ENCODE data around the gene RIMBP2. TPM values are rescaled to one million over a fixed set of nuclear protein-coding genes. Genes with fewer than 3 reads are reported as not detected.

The RIMBP2 gene
- total and polyA plus RNA-seq, 2 experiments from 2014 or later: 0.31 to 0.37 TPM

- no peaks in the 10 kb centered on the region for H3K4me1 ChIP-seq (ENCODE audit: insufficient read depth)
- H3K27ac ChIP-seq (ENCODE audit: low read depth): no peak overlapping the region
- no peak overlapping the region for H3K4me2 ChIP-seq
- no peak overlapping the region for H3K27ac Mint-ChIP-seq
- no peaks in the 10 kb centered on the region for H3K9me2 ChIP-seq (ENCODE audit: insufficient read depth)
- ATAC-seq (no peak), DNase-seq (ENCODE audit: low spot score) (no peak)
- H3K4me3 ChIP-seq: no peak overlapping the region
- no peaks in the 10 kb centered on the region; the same call in 2 of the 3 replicates for H3K4me1 Mint-ChIP-seq
- H3K27me3 Mint-ChIP-seq (ENCODE audit: insufficient read depth, low read depth, poor library complexity): peaks cover 5% of the 10 kb centered on the region
- H3K79me2 ChIP-seq (replicated peaks; ENCODE audit: insufficient read depth): no peaks in the 10 kb centered on the region
- H3K4me3 Mint-ChIP-seq: no peak overlapping the region
- no peaks in the 10 kb centered on the region for H3K27me3 ChIP-seq (ENCODE audit: insufficient read depth)
- H3K36me3 Mint-ChIP-seq (ENCODE audit: low read depth): peaks cover 32% of the 10 kb centered on the region
- no peaks in the 10 kb centered on the region for H3K36me3 ChIP-seq (ENCODE audit: insufficient read depth)
- no peaks in the 10 kb centered on the region for H4K20me1 ChIP-seq (replicated peaks; ENCODE audit: insufficient read depth)
- TF ChIP-seq ZNF114 (CRISPR knock-in tag; IDR thresholded peaks at IDR 0.05) (no peak), ZNF331 (CRISPR knock-in tag; IDR thresholded peaks at IDR 0.05; ENCODE audit: low read depth) (no peak), ZNF462 (CRISPR knock-in tag; IDR thresholded peaks at IDR 0.05) (no peak), EZH2phosphoT487 (IDR thresholded peaks at IDR 0.05; ENCODE audit: unreplicated experiment) (no peak), JUNB (IDR thresholded peaks at IDR 0.05; ENCODE audit: unreplicated experiment) (no peak), POLR2AphosphoS5 (IDR thresholded peaks at IDR 0.05; ENCODE audit: low read depth) (no peak), EZH2 (IDR thresholded peaks at IDR 0.05; ENCODE audit: low read depth, unreplicated experiment) (no peak), CTCF (conservative IDR thresholded peaks at IDR 0.05; ENCODE audit: low read depth in 2 of 2) (no peak), CREB1 (CRISPR knock-in tag; IDR thresholded peaks at IDR 0.05; ENCODE audit: low read depth) (no peak), STAT1 (IDR thresholded peaks at IDR 0.05; ENCODE audit: unreplicated experiment) (no peak), NANOG (IDR thresholded peaks at IDR 0.05; ENCODE audit: borderline replicate concordance) (no peak)
- TF ChIP-seq, protein P1, sequence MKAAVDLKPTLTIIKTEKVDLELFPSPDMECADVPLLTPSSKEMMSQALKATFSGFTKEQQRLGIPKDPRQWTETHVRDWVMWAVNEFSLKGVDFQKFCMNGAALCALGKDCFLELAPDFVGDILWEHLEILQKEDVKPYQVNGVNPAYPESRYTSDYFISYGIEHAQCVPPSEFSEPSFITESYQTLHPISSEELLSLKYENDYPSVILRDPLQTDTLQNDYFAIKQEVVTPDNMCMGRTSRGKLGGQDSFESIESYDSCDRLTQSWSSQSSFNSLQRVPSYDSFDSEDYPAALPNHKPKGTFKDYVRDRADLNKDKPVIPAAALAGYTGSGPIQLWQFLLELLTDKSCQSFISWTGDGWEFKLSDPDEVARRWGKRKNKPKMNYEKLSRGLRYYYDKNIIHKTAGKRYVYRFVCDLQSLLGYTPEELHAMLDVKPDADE (IDR thresholded peaks at IDR 0.05): no peak
- TF ChIP-seq, protein P2, sequence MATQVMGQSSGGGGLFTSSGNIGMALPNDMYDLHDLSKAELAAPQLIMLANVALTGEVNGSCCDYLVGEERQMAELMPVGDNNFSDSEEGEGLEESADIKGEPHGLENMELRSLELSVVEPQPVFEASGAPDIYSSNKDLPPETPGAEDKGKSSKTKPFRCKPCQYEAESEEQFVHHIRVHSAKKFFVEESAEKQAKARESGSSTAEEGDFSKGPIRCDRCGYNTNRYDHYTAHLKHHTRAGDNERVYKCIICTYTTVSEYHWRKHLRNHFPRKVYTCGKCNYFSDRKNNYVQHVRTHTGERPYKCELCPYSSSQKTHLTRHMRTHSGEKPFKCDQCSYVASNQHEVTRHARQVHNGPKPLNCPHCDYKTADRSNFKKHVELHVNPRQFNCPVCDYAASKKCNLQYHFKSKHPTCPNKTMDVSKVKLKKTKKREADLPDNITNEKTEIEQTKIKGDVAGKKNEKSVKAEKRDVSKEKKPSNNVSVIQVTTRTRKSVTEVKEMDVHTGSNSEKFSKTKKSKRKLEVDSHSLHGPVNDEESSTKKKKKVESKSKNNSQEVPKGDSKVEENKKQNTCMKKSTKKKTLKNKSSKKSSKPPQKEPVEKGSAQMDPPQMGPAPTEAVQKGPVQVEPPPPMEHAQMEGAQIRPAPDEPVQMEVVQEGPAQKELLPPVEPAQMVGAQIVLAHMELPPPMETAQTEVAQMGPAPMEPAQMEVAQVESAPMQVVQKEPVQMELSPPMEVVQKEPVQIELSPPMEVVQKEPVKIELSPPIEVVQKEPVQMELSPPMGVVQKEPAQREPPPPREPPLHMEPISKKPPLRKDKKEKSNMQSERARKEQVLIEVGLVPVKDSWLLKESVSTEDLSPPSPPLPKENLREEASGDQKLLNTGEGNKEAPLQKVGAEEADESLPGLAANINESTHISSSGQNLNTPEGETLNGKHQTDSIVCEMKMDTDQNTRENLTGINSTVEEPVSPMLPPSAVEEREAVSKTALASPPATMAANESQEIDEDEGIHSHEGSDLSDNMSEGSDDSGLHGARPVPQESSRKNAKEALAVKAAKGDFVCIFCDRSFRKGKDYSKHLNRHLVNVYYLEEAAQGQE (IDR thresholded peaks at IDR 0.05; ENCODE audit: unreplicated experiment): no peak
- no peaks in the 10 kb centered on the region for H3F3A ChIP-seq (replicated peaks; ENCODE audit: low read depth)
- no peak overlapping the region for H2AFZ ChIP-seq
- peaks cover 91% of the 10 kb centered on the region for H3K9me3 Mint-ChIP-seq
These were observed 293.0 kb downstream of the RIMBP2 start for GRCh38 chr12:130423136-130423535.
